Heart left ventricle (tissue), 13 donors: ENCODE results near the gene NTRK3.

Experiments used
- POLR2A ChIP-seq, 2 donors: fragments of 450-650 bp; IDR thresholded peaks; one replicate each; pipeline ENCODE4 v1.6.1; 2017; ENCODE audit warnings: antibody characterized with exemption in 2 of 2, mild to moderate bottlenecking in 2 of 2, moderate library complexity in 2 of 2
- TF ChIP-seq, protein P1 (sequence below), 12 donors: fragments of 200-600 bp; sonication (generic) in 4 of 12; IDR thresholded peaks; one replicate each; pipeline versions ENCODE4 v1.5.0 to v1.8.0; 2018 to 2022; ENCODE audit warnings: antibody characterized with exemption in 12 of 12, mild to moderate bottlenecking in 5 of 12
- donor health status: ischemic (EF 13 %, LVEDD 7.1; RV severe dilation, severe dysfunction).
- donor health status: DM: no; HTN: yes; CAD: no.
- donor health status: DM: no; HTN: no; CAD: no.
- donor health status: ischemic (EF 25% LVEDD 6.9; RV normal size, moderate dysfunction).
- donor health status: ischemic (EF 25% LVEDD 5.7; RV mildly dilated, moderate dysfunction).
- donor health status: ischemic (EF 35%, LVEDD 5.7; RV mildly dilated, moderate dysfunction).
- donor health status: nonischemic (EF 11% LVEDD 7.7; RV severe dilation, severe dysfunction).
- donor health status: DM: yes; HTN: yes; CAD: no.
- donor health status: PGD.
- donor health status: ischemic (EF 29% LVEDD 5.4; RV normal size, mild dysfunction).
- donor health status: nonischemic (EF 23%, LVEDD 6.1; RV moderate dilation, normal function).

DNA sequence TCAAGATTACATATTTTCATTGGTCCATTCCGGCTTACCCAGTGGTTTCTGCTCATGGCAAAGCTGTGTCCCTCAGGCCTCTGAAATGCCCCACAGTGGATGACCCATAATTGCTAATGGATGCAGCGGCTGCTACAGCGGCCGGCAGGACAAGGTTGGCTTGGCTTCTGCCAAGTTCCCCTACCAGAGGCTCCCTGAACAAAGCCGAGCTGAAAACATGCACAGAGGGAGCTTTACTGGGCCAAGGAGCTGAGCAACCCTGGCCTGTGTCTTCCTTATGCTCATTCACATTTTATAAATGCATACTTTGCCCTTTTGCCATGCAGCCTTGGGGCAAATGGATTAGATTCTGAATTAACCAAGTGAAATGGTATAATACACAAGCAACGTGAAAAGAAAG is 150.5 kb downstream of the NTRK3 start:
- TF ChIP-seq, protein P1, sequence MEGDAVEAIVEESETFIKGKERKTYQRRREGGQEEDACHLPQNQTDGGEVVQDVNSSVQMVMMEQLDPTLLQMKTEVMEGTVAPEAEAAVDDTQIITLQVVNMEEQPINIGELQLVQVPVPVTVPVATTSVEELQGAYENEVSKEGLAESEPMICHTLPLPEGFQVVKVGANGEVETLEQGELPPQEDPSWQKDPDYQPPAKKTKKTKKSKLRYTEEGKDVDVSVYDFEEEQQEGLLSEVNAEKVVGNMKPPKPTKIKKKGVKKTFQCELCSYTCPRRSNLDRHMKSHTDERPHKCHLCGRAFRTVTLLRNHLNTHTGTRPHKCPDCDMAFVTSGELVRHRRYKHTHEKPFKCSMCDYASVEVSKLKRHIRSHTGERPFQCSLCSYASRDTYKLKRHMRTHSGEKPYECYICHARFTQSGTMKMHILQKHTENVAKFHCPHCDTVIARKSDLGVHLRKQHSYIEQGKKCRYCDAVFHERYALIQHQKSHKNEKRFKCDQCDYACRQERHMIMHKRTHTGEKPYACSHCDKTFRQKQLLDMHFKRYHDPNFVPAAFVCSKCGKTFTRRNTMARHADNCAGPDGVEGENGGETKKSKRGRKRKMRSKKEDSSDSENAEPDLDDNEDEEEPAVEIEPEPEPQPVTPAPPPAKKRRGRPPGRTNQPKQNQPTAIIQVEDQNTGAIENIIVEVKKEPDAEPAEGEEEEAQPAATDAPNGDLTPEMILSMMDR (IDR thresholded peaks at IDR 0.05) = no peak
- no peak for TF ChIP-seq POLR2A (IDR thresholded peaks at IDR 0.05)
